H7 (cell line): ENCODE data around the gene RFX4. TPM values are rescaled to one million over a fixed set of nuclear protein-coding genes. Genes with fewer than 3 reads are reported as not detected.
"Not testable (repeated sequence)": the region's sequence is repeated elsewhere in the genome, so short reads cannot be mapped to it uniquely, and the experiment has no call there.

Experiments used
- DNase-seq: peaks from one replicate; pipeline ENCODE4 v3.0.0; 2012
- H3K27me3 ChIP-seq: 2 replicates; pipeline ENCODE4 v1.6.0; 2011; ENCODE audit warnings: mild to moderate bottlenecking, low read length; ENCODE audit not compliant: control insufficient read depth, insufficient read depth
- H3K36me3 ChIP-seq: replicated peaks from 2 replicates; pipeline ENCODE4 v1.5.1; 2011; ENCODE audit warnings: low read length; ENCODE audit not compliant: control insufficient read depth, insufficient read depth
- H3K4me3 ChIP-seq: 2 replicates; pipeline ENCODE4 v1.5.1; 2011; ENCODE audit warnings: low read depth, mild to moderate bottlenecking, control low read depth, low read length, moderate library complexity; ENCODE audit not compliant: insufficient read depth
- total RNA-seq: library from RNA; depleted of rRNA; stranded (reverse); fragments of >200 nt; shearing (Covaris generic); gene quantifications from 2 replicates; pipeline ENCODE4 v1.2.3, GENCODE V29; 2014

Gene RFX4
- total RNA-seq, 1 experiment from 2014 or later = 0.83 TPM

GRCh38 chr12:106681210-106681609 is 98.4 kb downstream of the RFX4 start:
- Histone ChIP-seq H3K36me3 (no peaks in the 10 kb centered on the region), H3K4me3 (no peak overlapping the region), H3K27me3 (no peaks in the 10 kb centered on the region)
- DNase-seq = no peak

- no peak for DNase-seq
Observed at GRCh38 chr12:106682594-106683234, 99.9 kb downstream of the RFX4 start.

GRCh38 chr12:106684497-106684896 is 101.7 kb downstream of the RFX4 start:
- no peaks in the 10 kb centered on the region for H3K36me3 ChIP-seq
- no peak overlapping the region for H3K4me3 ChIP-seq
- no peak for DNase-seq
- no peaks in the 10 kb centered on the region for H3K27me3 ChIP-seq

More at GRCh38 chr12:106682594-106683234, 99.9 kb downstream of the RFX4 start:
- no peaks in the 10 kb centered on the region for H3K36me3 ChIP-seq
- H3K27me3 ChIP-seq = no peaks in the 10 kb centered on the region
- H3K4me3 ChIP-seq = no peak overlapping the region

GRCh38 chr12:106685381-106685780 is 102.6 kb downstream of the RFX4 start:
- Histone ChIP-seq H3K36me3 (no peaks in the 10 kb centered on the region), H3K27me3 (no peaks in the 10 kb centered on the region), H3K4me3 (no peak overlapping the region)
- DNase-seq = no peak

- no peaks in the 10 kb centered on the region for H3K27me3 ChIP-seq
- H3K36me3 ChIP-seq = no peaks in the 10 kb centered on the region
- no peak overlapping the region for H3K4me3 ChIP-seq
- DNase-seq = no peak
Observed at GRCh38 chr12:106687672-106688071, 104.9 kb downstream of the RFX4 start.

- Histone ChIP-seq H3K36me3 (no peaks in the 10 kb centered on the region), H3K27me3 (no peaks in the 10 kb centered on the region), H3K4me3 (no peak overlapping the region)
- DNase-seq = no peak
Observed at GRCh38 chr12:106690569-106691305, 107.9 kb downstream of the RFX4 start.

- H3K36me3 ChIP-seq, H3K27me3 ChIP-seq, H3K4me3 ChIP-seq, DNase-seq: not testable (repeated sequence)
Observed at GRCh38 chr12:106692033-106692432, 109.2 kb downstream of the RFX4 start.

GRCh38 chr12:106692896-106693820 is 110.4 kb downstream of the RFX4 start:
- Histone ChIP-seq H3K4me3 (no peak overlapping the region), H3K27me3 (no peaks in the 10 kb centered on the region), H3K36me3 (no peaks in the 10 kb centered on the region)
- DNase-seq = no peak

GRCh38 chr12:106696071-106696470 is 113.3 kb downstream of the RFX4 start:
- Histone ChIP-seq H3K27me3 (no peaks in the 10 kb centered on the region), H3K4me3 (no peak overlapping the region), H3K36me3 (no peaks in the 10 kb centered on the region)
- DNase-seq = no peak

GRCh38 chr12:106696681-106697417 is 114.0 kb downstream of the RFX4 start:
- no peaks in the 10 kb centered on the region for H3K36me3 ChIP-seq
- H3K4me3 ChIP-seq = no peak overlapping the region
- no peak for DNase-seq

GRCh38 chr12:106704081-106704480 is 121.3 kb downstream of the RFX4 start:
- no peak for DNase-seq
- Histone ChIP-seq H3K27me3 (no peaks in the 10 kb centered on the region), H3K36me3 (no peaks in the 10 kb centered on the region), H3K4me3 (no peak overlapping the region)

More at GRCh38 chr12:106696681-106697417, 114.0 kb downstream of the RFX4 start:
- no peaks in the 10 kb centered on the region for H3K27me3 ChIP-seq

- H3K36me3 ChIP-seq = no peaks in the 10 kb centered on the region
- H3K4me3 ChIP-seq = no peak overlapping the region
- DNase-seq = no peak
- H3K27me3 ChIP-seq = no peaks in the 10 kb centered on the region
Observed at GRCh38 chr12:106705971-106706370, 123.2 kb downstream of the RFX4 start.

GRCh38 chr12:106709068-106709511 is 126.3 kb downstream of the RFX4 start:
- Histone ChIP-seq H3K36me3 (no peaks in the 10 kb centered on the region), H3K4me3 (no peak overlapping the region), H3K27me3 (no peaks in the 10 kb centered on the region)
- no peak for DNase-seq
